ENCODE results near the gene HOXC6. TPM values are rescaled to one million over a fixed set of nuclear protein-coding genes. Genes with fewer than 3 reads are reported as not detected.

Gene HOXC6
- polyA plus RNA-seq, 3 donors, result not detected

DNA sequence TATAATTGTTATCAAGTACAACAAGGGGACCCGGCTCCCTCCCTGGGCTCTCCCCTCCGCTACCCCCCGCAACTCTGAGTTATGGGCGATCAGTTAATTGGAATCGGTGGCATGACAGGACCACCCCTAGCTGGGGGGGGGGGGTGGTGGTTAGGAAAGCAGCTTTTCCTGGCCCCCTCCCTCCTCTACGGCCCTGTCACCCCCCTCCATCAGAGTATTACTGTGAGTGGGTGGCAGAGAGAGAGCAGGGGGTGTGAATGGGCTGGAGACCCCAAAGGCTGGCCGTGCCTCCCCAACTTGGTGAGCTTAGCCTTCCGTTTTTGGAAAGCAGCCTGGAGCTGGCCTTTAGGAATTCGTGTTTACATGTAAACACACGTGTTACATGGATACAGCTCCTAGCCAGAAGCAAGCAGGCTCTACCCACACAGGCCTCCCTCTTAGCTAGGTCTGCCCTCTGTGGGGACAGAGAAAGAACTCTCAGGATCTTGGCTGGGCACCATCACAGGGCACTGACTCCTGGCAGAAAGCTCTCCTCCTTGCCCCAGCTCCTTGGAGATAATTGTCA lies 24.3 kb downstream of the HOXC6 start:
- intact Hi-C loops (cut with micrococcal nuclease), result no loop called here
- Mint-ChIP-seq H3K36me3 (peaks cover 0 to 8% of the 10 kb centered on the region in 2 donors), H3K4me1 (peaks cover 22% of the 10 kb centered on the region), H3K9me3 (peaks cover 0 to 38% (median 12%) of the 10 kb centered on the region in 7 donors), H3K27ac (no peak overlapping the region), H3K4me3 (peak overlapping the region in 1 of 2 donors; percentile 87), H3K27me3 (ENCODE audit: low read depth in 3 of 3) (peaks cover 95 to 99% (median 99%) of the 10 kb centered on the region in 3 donors)
- peaks cover 97 to 99% of the 10 kb centered on the region in 2 donors for H3K27me3 ChIP-seq (ENCODE audit: control insufficient read depth in 2 of 2, insufficient read depth in 2 of 2, low read length in 2 of 2)
- H3K4me2 ChIP-seq (replicated peaks; ENCODE audit: extremely low read depth, low read length, poor library complexity, severe bottlenecking), result no peak overlapping the region
- DNase-seq, result no peak
- TF ChIP-seq, protein P1, sequence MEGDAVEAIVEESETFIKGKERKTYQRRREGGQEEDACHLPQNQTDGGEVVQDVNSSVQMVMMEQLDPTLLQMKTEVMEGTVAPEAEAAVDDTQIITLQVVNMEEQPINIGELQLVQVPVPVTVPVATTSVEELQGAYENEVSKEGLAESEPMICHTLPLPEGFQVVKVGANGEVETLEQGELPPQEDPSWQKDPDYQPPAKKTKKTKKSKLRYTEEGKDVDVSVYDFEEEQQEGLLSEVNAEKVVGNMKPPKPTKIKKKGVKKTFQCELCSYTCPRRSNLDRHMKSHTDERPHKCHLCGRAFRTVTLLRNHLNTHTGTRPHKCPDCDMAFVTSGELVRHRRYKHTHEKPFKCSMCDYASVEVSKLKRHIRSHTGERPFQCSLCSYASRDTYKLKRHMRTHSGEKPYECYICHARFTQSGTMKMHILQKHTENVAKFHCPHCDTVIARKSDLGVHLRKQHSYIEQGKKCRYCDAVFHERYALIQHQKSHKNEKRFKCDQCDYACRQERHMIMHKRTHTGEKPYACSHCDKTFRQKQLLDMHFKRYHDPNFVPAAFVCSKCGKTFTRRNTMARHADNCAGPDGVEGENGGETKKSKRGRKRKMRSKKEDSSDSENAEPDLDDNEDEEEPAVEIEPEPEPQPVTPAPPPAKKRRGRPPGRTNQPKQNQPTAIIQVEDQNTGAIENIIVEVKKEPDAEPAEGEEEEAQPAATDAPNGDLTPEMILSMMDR (IDR thresholded peaks at IDR 0.05), result no peak
- H2AFZ ChIP-seq (ENCODE audit: insufficient read depth, low read depth, low read length, poor library complexity, severe bottlenecking), result no peak overlapping the region
- H3K36me3 ChIP-seq (replicated peaks in 1 of 2; ENCODE audit: control insufficient read depth in 1 of 2, insufficient read depth in 2 of 2, low read length in 2 of 2), result no peaks in the 10 kb centered on the region
- peaks cover 4 to 8% of the 10 kb centered on the region in 2 donors for H3K4me1 ChIP-seq (ENCODE audit: control insufficient read depth in 1 of 2, insufficient read depth in 2 of 2, low read length in 2 of 2)
- WGBS (ENCODE audit: insufficient coverage), result 0% methylated on average over 1 of the region's 10 CpGs
- no peak overlapping the region for H3K4me3 ChIP-seq (replicated peaks in 1 of 3; ENCODE audit: low read depth in 2 of 3, low read length in 3 of 3)
- H3K9me3 ChIP-seq (replicated peaks in 1 of 2; ENCODE audit: control insufficient read depth in 1 of 2, insufficient read depth in 1 of 2, low read length in 2 of 2), result peaks cover 3 to 39% of the 10 kb centered on the region in 2 donors
- no peak overlapping the region for H3K27ac ChIP-seq (ENCODE audit: low read depth in 1 of 2, low read length in 2 of 2)
- H4K20me1 ChIP-seq (ENCODE audit: insufficient read depth, low read length), result no peaks in the 10 kb centered on the region
- no peak overlapping the region for H3K9ac ChIP-seq (ENCODE audit: insufficient read depth, low read length, poor library complexity, severe bottlenecking)
- no peaks in the 10 kb centered on the region for H3K79me2 ChIP-seq (ENCODE audit: insufficient read depth, low read length)

DNA sequence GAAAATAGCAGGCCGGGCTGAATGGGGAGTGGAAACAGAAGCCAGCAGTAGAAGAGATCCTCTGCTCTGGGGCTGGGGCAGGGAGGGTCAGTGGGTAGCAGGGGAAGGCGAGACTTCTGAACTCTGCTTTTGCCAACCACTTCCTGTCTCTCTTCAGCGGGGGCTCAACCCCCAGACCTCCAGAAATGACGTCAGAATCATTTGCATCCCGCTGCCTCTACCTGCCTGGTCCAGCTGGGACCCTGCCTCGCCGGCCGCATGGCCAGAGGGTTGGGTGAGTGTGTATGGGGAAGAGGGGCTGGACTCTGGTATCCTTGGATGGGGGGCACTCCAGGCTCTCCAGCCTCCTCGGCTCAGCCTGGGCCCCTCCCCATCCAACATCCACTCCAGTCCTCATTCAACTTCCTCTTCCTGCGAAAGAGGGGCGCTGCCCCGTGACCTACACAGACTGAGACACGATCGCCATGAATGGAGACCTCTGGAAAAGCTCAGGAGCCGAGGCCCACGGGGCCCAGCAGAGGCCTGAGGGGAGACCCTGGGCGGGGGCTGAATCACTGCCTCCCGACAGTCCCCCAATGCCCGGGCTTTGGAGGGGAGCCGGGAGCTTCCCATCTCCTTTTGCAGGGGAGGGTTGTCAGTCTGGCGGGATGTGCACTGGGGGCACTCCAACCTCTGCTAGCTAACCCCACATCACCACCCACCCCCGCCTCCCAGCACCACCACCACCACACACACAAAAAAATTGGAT lies 24.9 kb downstream of the HOXC6 start:
- peaks cover 0 to 31% (median 12%) of the 10 kb centered on the region in 7 donors for H3K9me3 Mint-ChIP-seq
- Histone ChIP-seq H3K36me3 (replicated peaks in 1 of 2; ENCODE audit: control insufficient read depth in 1 of 2, insufficient read depth in 2 of 2, low read length in 2 of 2) (no peaks in the 10 kb centered on the region), H3K27me3 (ENCODE audit: control insufficient read depth in 2 of 2, insufficient read depth in 2 of 2, low read length in 2 of 2) (peaks cover 97 to 99% of the 10 kb centered on the region in 2 donors), H3K79me2 (ENCODE audit: insufficient read depth, low read length) (no peaks in the 10 kb centered on the region), H3K27ac (ENCODE audit: low read depth in 1 of 2, low read length in 2 of 2) (no peak overlapping the region), H3K4me1 (ENCODE audit: control insufficient read depth in 1 of 2, insufficient read depth in 2 of 2, low read length in 2 of 2) (peaks cover 4 to 8% of the 10 kb centered on the region in 2 donors), H3K4me3 (replicated peaks in 1 of 3; ENCODE audit: low read depth in 2 of 3, low read length in 3 of 3) (peak overlapping the region; percentile 5 to 58 (median 32)), H3K9ac (ENCODE audit: insufficient read depth, low read length, poor library complexity, severe bottlenecking) (no peak overlapping the region), H2AFZ (ENCODE audit: insufficient read depth, low read depth, low read length, poor library complexity, severe bottlenecking) (peak overlapping the region; percentile 50), H3K4me2 (replicated peaks; ENCODE audit: extremely low read depth, low read length, poor library complexity, severe bottlenecking) (peak overlapping the region; percentile 60), H4K20me1 (ENCODE audit: insufficient read depth, low read length) (no peaks in the 10 kb centered on the region), H3K9me3 (replicated peaks in 1 of 2; ENCODE audit: control insufficient read depth in 1 of 2, insufficient read depth in 1 of 2, low read length in 2 of 2) (peaks cover 3 to 39% of the 10 kb centered on the region in 2 donors)
- DNase-seq, result no peak
- 3% methylated on average over 6 of the region's 22 CpGs for WGBS (ENCODE audit: insufficient coverage)
- H3K4me3 Mint-ChIP-seq, result peak overlapping the region; percentile 61 to 87
- H3K27ac Mint-ChIP-seq, result peak overlapping the region in 1 of 7 donors; percentile 13
- peaks cover 95 to 99% (median 99%) of the 10 kb centered on the region in 3 donors for H3K27me3 Mint-ChIP-seq (ENCODE audit: low read depth in 3 of 3)
- H3K36me3 Mint-ChIP-seq, result peaks cover 0 to 4% of the 10 kb centered on the region in 2 donors
- intact Hi-C loops (cut with micrococcal nuclease), result no loop called here
- H3K4me1 Mint-ChIP-seq, result peaks cover 22% of the 10 kb centered on the region
- TF ChIP-seq, protein P1 (IDR thresholded peaks at IDR 0.05), result no peak

All from CD14-positive monocyte (primary cell).